NCI-H2196 treated with DMSO at 0.1 percent for 48 hours (cell line): Measurements from ENCODE around the gene LDB2.
"Not testable (repeated sequence)": the region's sequence is repeated elsewhere in the genome, so short reads cannot be mapped to it uniquely, and the experiment has no call there.

Experiments
- DNase-seq: peaks from one replicate; lab custom pipeline; 2025; ENCODE audit not compliant: unreplicated experiment; lab: John Stamatoyannopoulos, UW

The LDB2 gene

GRCh38 chr4:16573739-16574138 is 324.7 kb downstream of the LDB2 start:
- DNase-seq, result no peak

GRCh38 chr4:16573206-16573605 is 325.2 kb downstream of the LDB2 start:
- DNase-seq, result no peak

GRCh38 chr4:16572631-16573030 is 325.8 kb downstream of the LDB2 start:
- no peak for DNase-seq

GRCh38 chr4:16572161-16572560 is 326.3 kb downstream of the LDB2 start:
- DNase-seq, result no peak

- no peak for DNase-seq
Measured at GRCh38 chr4:16569790-16570189, 328.7 kb downstream of the LDB2 start.

GRCh38 chr4:16557316-16557715 is 341.1 kb downstream of the LDB2 start:
- DNase-seq, result not testable (repeated sequence)

- DNase-seq, result no peak
Measured at GRCh38 chr4:16555156-16555555, 343.3 kb downstream of the LDB2 start.

GRCh38 chr4:16550531-16550930 is 347.9 kb downstream of the LDB2 start:
- DNase-seq, result no peak

GRCh38 chr4:16545656-16546055 is 352.8 kb downstream of the LDB2 start:
- DNase-seq, result no peak

GRCh38 chr4:16544869-16545268 is 353.6 kb downstream of the LDB2 start:
- no peak for DNase-seq

GRCh38 chr4:16544251-16544721 is 354.2 kb downstream of the LDB2 start:
- DNase-seq, result no peak

- DNase-seq, result no peak
Measured at GRCh38 chr4:16537926-16538325, 360.5 kb downstream of the LDB2 start.

GRCh38 chr4:16532240-16532970 is 366.0 kb downstream of the LDB2 start:
- DNase-seq, result no peak

- DNase-seq, result no peak
Measured at GRCh38 chr4:16530688-16531635, 367.5 kb downstream of the LDB2 start.

- no peak for DNase-seq
Measured at GRCh38 chr4:16524911-16525554, 373.4 kb downstream of the LDB2 start.

- DNase-seq, result no peak
Measured at GRCh38 chr4:16524406-16524805, 374.0 kb downstream of the LDB2 start.

- not testable (repeated sequence) for DNase-seq
Measured at GRCh38 chr4:16523526-16523925, 374.9 kb downstream of the LDB2 start.

GRCh38 chr4:16521156-16521915 is 377.1 kb downstream of the LDB2 start:
- no peak for DNase-seq

GRCh38 chr4:16516796-16517439 is 381.5 kb downstream of the LDB2 start:
- DNase-seq, result no peak

GRCh38 chr4:16513876-16514275 is 384.6 kb downstream of the LDB2 start:
- no peak for DNase-seq
